ENCODE results near the gene ST6GALNAC3.
A peak's percentile ranks its signal among the peaks of the same experiment; 100 is the strongest.

Gene ST6GALNAC3

DNA sequence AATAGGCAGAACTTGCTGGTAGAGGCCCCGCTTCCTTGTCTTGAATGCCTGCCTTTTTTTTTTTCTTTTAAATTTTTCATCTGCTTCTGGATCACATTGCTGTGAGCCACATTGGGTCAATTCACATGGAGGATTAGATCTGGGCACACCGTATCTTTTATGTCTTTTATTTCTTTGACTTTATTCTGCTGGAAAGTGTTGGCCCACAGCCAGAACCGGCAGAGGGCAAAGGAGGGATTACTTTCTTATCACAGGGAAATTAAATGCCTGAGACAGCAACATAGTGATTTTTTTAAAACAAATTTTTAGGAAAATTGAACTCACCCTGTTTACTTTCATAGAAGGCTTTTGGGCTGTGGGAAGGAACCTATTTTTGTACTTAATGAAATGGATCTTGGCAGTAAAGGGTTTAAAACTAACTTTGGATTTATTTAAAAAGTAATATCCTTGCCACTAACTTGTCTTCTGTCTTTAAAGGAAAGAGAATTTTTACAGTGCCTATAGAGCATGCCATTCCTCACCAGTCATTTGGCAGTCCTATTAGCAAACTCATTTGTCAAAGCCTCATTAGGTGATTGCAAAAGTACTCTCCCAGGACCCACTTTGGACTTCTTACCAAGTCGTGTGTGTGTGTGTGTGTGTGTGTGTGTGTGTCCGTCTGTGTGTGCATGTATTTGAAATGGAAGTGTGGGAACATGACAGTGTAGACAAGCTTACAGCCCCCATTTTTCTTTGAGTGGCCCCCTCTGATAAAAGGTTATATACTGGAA is 68.4 kb downstream of the ST6GALNAC3 start:
- no peak for DNase-seq (ENCODE audit: low read depth in 2 of 2)

- DNase-seq (ENCODE audit: low read depth in 2 of 2): no peak
Observed at GRCh38 chr1:76144247-76144646, 69.7 kb downstream of the ST6GALNAC3 start.

- DNase-seq (ENCODE audit: low read depth in 2 of 2): no peak
Observed at GRCh38 chr1:76145332-76145731, 70.8 kb downstream of the ST6GALNAC3 start.

DNA sequence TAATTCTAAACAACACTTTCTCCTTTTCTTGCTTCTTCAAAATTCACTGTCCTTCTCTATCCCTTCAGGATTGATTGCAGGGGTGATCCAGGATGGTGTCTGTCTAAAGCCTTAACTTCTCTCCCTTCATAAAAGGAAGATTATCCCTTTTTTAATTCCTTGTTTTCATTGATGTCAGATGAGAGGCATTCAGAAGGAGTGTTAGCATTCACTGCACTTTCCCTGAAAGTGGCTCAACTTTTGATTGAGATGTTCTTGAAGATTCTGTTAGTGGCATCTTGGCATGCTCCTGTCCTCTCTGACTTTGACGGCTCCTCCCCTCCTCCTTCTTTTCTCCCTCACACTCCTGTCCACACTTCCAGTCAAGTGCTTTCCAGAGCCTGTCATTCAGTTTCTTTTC is 71.6 kb downstream of the ST6GALNAC3 start:
- no peak for DNase-seq (ENCODE audit: low read depth in 2 of 2)

GRCh38 chr1:76147917-76148316 is 73.4 kb downstream of the ST6GALNAC3 start:
- no peak for DNase-seq (ENCODE audit: low read depth in 2 of 2)

- DNase-seq (ENCODE audit: low read depth in 2 of 2): no peak
Observed at GRCh38 chr1:76148460-76148859, 73.9 kb downstream of the ST6GALNAC3 start.

DNA sequence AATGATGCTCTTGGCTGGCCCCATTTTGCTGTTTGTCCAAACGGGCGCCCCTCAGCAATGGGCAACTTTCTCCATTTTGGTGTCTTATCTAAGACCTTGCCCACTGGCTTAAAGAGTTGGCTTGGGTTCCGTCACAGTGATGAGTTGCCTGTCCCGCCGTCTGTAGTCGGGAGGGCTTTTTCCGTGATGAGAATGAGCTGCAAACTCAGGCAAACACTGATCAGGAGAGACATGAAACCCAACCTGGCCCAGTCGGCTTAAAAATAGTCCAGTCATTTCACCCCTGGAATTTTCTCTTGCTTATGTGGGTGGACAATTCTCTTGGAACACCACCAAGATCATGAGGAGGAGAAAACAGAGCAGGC is 79.3 kb downstream of the ST6GALNAC3 start:
- no peak for DNase-seq (ENCODE audit: low read depth in 2 of 2)

DNA sequence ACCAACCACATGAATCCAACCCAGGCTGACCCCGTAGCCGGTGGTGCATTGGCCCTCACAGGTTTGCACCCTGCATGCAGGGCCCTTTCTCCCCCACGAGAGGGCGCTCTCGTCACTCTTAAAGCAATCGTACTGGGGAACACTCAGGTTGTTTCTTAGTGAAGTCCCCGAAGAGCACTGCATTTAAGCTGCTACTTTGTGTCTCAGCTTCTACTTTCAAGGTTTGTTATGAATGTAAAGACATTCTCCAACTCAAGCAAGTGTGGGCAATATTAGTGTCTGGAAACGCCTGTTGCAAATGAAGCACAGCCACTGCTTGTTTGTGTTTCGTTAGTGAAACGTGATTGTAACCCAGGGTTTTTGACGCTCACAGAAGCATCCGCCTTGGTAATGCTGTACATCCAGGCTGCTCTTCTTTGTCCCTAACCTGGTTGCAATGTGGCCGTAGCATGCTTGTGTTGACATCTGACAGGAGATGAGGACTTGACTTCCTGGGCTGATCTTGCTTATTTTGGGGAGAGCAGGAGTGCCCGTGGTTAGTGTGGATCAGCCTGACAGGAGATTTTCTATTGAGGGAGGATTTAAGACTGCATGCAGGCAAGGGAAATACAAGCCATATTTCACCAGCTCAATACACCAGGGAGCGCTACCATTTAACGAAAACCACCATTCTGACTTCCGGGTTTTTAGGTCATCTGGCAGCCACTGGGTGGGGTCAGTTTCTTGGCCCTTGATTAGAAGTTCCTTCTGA is 79.8 kb downstream of the ST6GALNAC3 start:
- peak; percentile 65 to 81 for DNase-seq (ENCODE audit: low read depth in 2 of 2)

DNA sequence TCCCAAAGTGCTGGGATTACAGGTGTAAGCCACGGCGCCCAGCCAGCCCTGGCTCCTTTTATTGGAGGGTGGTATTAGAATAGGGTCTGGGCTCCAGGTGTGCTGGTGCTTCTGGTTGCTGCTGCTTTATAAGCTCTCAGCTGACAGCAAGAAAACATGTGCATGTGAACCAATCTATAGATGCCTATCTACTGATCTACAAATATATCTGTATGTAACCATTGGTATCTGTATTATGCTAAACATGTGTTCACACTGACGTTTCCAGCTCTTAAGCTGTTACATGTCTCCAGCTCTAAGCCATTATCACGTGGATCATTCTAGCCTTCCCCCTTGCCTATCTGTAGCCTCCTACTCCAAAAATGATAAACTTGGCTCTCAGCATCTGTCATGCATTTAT is 82.4 kb downstream of the ST6GALNAC3 start:
- no peak for DNase-seq (ENCODE audit: low read depth in 2 of 2)

- no peak for DNase-seq (ENCODE audit: low read depth in 2 of 2)
Observed at GRCh38 chr1:76158126-76158525, 83.6 kb downstream of the ST6GALNAC3 start.

- DNase-seq (ENCODE audit: low read depth in 2 of 2): no peak
Observed at GRCh38 chr1:76160225-76160624, 85.7 kb downstream of the ST6GALNAC3 start.

DNA sequence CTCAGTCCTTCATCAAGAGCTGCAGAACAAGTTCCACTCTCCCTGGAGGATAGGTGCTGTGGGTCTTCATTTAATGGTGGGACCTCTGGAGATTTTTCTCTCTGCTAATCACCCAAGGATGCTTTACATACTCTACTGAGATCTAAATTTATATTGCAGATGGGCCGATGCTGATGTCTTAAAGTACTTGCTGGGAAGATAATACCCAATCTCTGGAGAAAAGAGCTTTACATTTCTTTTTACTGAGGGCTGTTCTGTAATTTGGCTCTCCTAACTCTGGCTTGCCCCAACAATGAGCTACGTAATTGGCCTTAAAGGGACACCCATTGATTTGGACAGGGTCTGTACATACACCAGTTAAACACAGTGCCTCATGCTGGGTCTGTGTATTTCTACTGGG is 86.9 kb downstream of the ST6GALNAC3 start:
- DNase-seq (ENCODE audit: low read depth in 2 of 2): no peak

DNA sequence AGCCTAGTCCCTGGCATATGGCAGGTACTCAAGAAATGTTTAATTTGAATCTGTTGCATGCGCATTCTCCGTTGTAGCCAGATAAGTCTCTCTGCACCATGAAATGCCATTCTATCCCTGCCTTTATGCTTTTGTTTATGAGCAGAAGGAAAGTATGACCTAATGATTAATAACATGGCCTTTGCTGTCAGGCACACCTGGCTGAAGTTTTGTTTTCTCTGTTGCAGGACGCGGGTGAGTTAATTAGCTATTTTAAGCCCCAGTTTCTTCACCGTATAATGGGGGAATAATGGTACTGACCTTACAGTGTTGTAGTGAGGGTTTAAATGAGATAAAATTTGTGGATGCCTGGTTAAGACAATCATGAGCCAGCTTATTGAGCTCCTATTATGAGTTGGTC is 87.7 kb downstream of the ST6GALNAC3 start:
- no peak for DNase-seq (ENCODE audit: low read depth in 2 of 2)

- DNase-seq (ENCODE audit: low read depth in 2 of 2): no peak
Observed at GRCh38 chr1:76164165-76164564, 89.6 kb downstream of the ST6GALNAC3 start.

GRCh38 chr1:76170084-76170483 is 95.5 kb downstream of the ST6GALNAC3 start:
- no peak for DNase-seq (ENCODE audit: low read depth in 2 of 2)

- DNase-seq (ENCODE audit: low read depth in 2 of 2): no peak
Observed at GRCh38 chr1:76170513-76170912, 96.0 kb downstream of the ST6GALNAC3 start.

DNA sequence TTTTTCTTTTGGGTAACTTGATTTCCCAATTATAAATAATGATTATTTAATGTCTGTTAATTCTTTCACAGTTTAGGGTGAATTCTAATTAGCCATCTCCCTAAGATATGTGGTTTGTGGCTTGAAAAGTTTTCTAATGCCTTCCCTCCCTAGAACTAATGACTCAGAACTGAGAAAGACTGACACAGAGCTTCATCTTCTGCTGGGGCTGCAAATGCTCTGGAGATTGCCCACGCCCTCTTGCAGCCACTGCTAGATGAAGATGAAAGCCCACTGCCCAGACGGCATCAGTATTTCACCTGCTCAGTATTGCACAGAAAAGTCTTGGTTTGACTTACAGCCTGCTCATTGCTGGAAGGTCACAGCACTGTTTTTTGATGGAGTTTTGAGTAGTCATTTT is 101.5 kb downstream of the ST6GALNAC3 start:
- peak in 1 of 2 donors; percentile 4 for DNase-seq (ENCODE audit: low read depth in 2 of 2)

DNA sequence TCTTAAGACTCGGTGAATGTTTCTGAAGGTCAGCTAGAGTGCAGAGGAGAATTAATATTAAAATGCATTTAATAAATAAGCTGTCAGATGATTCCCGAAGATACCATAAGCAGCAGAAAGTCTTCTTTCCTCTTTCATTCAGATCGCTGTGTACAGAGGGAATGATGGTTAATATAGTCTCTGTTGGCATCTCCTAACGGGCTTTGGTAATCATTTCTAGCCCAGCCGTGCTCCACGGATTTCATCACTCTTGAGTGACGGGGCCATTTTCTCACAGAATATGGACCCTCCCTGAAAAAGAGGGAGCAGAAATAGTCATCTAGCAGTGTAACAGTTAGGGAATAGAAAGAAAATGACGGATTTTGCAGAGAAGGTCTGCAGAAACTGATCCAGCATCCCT is 103.1 kb downstream of the ST6GALNAC3 start:
- no peak for DNase-seq (ENCODE audit: low read depth in 2 of 2)

GRCh38 chr1:76179219-76179698 is 104.7 kb downstream of the ST6GALNAC3 start:
- DNase-seq (ENCODE audit: low read depth in 2 of 2): no peak

DNA sequence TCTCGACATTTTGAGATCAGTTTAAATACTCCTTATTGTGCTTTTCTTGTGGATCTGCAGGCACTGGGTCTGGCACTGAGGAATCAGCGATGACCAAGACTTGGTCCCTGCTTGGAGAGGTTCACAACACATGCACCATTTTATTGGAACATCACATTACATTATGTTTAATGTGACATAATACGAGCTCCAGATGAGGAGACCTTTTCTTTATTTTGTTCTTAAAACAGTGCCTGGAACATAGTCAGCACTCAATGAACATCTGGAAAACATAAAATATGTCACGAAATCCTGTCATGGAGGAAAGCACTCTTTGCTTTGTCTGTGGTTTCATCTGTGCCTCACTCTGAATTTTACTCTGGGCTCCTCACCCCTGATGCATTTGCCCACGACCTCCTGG is 110.7 kb downstream of the ST6GALNAC3 start:
- DNase-seq (ENCODE audit: low read depth in 2 of 2): no peak

GRCh38 chr1:76186554-76187170 is 112.1 kb downstream of the ST6GALNAC3 start:
- DNase-seq (ENCODE audit: low read depth in 2 of 2): no peak

GRCh38 chr1:76187436-76187835 is 112.9 kb downstream of the ST6GALNAC3 start:
- DNase-seq (ENCODE audit: low read depth in 2 of 2): no peak

- DNase-seq (ENCODE audit: low read depth in 2 of 2): no peak
Observed at GRCh38 chr1:76189310-76189709, 114.8 kb downstream of the ST6GALNAC3 start.
